ENCODE measurements around the gene RNF180.

RNF180 gene

DNA sequence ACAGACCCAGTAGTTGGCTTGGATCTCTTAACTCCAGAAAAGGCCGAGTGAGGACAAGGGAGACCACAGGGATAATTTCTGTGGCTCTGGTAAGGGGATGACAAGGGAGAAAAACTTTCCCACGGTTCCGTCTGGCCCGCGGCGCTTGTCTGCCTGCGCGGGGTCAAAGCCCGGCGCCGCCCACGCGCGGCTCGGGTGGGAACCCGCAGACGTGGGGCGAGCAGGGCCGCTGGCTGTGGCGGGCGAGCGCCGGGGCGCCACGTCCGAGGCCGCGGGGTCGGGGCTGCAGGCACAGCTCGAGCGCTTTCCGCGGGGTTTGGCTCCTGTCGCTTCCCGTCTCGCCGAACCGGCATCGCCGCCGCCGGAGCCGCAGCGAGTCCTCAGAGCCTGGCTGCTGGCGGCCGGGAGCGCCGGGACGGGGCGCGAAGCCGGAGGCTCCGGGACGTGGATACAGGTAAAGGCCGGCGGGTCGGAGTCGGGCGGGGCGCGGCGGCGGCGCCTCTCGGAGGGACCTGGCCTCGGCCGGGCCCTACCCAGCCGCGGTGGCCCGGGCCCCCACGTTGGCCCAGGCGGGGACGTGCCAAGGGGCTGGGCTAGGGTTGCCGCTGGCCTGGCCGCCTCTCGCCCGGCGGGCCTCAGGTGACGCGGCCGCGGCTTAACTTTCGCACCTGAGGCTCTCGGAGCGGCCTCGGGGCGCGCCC, at the start of gene RNF180:
Gene RNF180, plus strand, starts transcription at position 344 of the 701 bp plus-strand sequence. CDS start 34,965 bp downstream, outside the sequence.
- no peak for DNase-seq

DNA sequence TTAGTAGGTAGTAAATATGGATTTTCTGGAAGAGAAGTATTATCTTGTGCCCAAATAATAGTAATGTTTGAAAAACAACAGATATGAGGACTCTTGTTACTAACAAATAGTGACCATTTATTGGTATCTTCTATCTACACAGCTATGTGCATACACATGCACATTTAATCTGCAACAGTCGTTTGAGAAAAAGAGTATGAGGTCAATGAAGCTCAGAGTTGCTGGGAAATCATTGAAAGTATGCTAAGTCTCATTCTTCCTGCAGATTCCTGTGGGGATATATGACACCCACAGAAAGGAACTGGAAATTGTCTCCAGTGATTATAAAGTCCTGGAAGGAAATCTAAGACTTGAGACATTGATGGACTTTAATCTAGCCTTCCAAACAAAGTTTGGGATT, 40.1 kb upstream of the RNF180 start:
- DNase-seq, result no peak

DNA sequence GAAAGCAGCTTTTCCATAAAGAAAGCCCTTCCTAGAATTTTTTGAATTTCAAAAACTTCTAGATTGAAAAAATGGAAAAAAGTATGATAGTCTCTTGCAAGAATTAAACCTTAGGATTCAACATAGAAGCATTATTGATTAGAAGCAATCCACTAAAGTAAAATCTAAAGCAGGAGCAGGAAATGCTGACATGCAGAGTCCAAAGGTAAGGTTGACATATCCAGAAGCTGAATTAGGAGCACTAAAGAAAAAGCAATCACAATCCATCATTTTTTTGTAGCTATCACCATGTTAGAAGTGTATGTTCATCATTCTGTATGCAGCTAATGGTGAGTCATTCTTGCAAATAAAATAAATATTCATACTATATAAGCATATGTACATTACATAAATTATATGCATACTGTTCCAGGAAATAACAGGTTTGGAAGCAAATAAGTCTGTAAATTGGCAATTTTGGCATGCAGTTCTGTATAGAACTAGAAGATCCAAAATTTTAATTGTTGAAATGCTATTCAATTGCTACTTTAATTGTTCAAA, 39.4 kb upstream of the RNF180 start:
- DNase-seq, result no peak

GRCh38 chr5:64140018-64140417, 25.6 kb upstream of the RNF180 start:
- no peak for DNase-seq

GRCh38 chr5:64144425-64145215, 21.0 kb upstream of the RNF180 start:
- no peak for DNase-seq

GRCh38 chr5:64145216-64145895, 20.3 kb upstream of the RNF180 start:
- no peak for DNase-seq

GRCh38 chr5:64147379-64147778, 18.3 kb upstream of the RNF180 start:
- no peak for DNase-seq

DNA sequence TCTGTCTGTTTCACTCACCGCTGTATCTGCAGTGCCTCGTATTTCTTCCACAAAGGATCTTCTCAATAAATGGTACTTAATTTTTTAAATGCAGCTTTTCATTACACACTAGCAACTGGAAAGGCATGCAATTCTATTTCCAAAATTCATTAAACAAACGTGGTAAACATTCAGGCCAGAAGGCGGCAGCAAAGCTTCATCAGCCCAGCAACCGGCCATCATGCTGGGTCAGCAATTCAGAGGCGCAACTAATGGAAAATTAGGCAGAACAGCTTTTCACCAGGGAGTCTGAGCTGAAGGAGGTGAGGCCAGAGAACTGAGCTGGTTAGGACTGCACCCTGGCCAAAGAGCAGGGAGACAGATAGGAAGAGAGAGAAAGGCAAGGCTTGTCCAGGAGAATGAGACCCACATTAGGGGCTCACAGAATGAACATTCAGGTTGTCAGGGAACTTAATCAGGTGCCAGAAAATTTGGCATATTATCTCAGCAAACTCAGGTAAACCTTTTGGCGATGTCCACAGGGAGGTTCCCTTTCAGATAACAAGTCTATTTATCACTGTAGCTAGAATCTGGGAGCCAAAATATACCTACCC, 17.7 kb upstream of the RNF180 start:
- no peak for DNase-seq

DNA sequence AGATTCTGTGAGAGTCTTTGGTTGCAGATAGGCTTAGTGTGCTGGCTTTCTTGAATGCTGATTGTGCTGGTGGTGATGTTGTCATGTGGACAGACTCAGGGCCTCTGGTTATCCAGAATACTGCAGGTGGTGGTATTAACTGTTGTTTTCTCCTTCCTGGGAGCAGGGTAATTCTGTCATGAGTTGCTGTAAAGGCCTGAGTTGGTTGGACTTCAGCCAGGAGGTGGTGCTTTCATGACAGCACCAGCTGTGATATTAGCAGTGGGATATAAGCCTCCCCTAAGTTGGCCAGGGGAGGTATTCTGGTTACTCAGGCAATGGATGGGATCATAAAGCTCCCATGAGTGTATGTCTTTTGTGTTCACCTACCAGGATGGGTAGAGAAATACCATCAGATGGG, 16.4 kb upstream of the RNF180 start:
- DNase-seq, result no peak

- no peak for DNase-seq
Measured at GRCh38 chr5:64149857-64150521, 15.7 kb upstream of the RNF180 start.

GRCh38 chr5:64156261-64156660, 9.4 kb upstream of the RNF180 start:
- no peak for DNase-seq

- no peak for DNase-seq
Measured at GRCh38 chr5:64158827-64159226, 6.8 kb upstream of the RNF180 start.

DNA sequence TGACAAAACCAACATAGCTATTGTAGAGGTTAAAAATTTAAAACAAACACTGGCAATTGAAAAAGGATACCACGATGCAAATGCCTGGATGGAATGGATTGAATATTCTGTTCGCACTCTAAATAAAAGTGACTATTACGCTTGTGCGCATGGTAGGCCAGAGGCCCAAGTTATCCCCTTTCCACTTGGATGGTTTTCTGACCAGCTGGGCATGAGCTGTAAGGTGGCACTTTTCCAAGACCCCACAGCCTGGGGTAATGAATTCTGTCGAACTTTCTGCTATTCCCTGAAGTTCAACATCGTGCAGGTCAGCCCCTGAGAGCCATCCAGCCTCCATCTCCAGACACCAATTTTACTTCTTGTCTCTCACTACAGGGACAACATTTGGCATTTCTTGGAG, 5.4 kb upstream of the RNF180 start:
- DNase-seq, result no peak

DNA sequence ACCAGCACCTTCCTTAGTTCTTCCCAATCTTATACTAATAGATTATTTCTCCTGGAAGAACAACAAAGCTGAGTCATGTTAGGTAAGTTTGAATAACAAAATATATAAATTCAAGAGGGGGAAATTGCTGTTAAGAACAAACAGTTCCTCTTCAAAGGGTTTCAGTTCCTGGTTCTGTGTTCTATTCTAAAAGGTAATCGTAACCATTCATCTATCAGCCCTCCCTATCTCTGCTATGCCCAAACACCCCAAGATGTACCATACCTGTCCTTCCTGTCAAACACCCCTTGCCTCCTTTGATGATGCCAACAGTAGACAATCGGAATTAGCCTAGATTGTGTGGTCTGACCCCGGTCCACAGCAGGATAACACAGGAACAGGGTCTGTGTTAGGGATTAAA, 4.2 kb upstream of the RNF180 start:
- no peak for DNase-seq

- DNase-seq, result no peak
Measured at GRCh38 chr5:64163135-64163534, 2.5 kb upstream of the RNF180 start.

- no peak for DNase-seq
Measured at GRCh38 chr5:64163746-64164145, 1.9 kb upstream of the RNF180 start.

DNA sequence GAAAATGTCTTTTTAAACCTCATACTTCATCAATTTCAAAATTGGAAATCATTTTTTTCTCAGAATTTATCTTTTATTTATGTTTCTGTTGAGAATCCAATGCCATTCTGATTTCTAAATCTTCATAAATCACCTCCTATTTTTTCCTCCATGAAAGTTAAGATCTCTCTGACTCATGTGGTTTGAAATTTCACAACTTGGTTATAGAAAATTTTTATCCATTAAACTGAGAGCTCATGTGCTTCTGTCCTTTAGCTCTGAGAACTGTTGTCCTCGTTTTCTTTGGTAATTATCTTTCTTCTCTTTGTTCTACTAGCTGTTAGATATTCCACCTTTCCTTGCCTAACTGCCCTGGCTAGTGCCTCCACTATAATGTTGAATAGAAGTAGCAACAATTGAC, 1.5 kb upstream of the RNF180 start:
- no peak for DNase-seq

- DNase-seq, result no peak
Measured at GRCh38 chr5:64165160-64165499, 513 bp upstream of the RNF180 start.

GRCh38 chr5:64166201-64166959, 737 bp downstream of the RNF180 start:
- no peak for DNase-seq

DNA sequence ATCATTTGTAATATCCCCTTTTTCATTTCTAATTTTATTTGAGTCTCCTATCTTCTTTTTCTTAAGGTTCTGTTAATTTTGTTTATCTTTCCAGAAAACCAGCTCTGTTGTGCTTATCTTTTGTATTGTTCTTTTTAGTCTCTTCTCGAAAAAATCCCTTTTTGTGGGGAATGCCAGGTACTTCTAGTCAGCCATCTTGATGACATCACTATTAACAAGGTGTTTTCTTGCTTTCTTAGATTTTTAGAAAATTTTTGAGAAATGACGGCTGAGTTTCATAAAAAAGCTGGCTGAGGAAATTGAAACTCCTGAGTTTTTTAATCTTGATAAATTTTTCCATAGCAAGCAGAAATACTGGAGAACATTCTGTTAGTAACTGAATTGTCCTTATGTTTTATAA, 10.7 kb downstream of the RNF180 start:
- no peak for DNase-seq

DNA sequence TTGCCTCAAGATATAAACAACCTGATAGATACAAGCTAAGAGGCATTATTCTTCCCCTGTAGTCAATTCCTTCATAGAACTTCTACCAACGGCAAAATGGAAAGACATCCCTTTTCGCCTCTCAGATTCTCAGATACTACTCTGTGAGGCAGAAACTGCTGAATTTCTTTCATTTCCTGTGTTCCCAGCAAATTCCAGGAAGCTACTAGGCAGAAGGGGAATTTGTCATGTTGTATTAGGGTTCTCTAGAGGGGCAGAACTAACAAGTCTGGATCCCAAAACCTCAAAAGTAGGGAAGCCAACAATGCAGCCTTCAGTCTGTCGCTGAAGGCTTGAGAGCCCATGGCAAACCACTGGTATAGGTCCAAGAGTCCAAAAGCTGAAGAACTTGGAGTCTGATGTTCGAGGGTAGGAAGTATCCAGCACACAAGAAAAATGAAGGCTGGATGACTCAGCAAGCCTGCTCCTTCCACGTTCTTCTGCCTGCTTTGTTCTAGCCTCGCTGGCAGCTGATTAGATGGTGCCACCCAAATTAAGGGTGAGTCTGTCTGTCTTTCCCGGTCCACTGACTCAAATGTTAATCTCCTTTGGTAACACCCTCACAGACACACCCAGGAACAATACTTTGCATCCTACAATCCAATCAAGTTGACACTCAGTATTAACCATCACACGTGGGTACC, 15.2 kb downstream of the RNF180 start:
- DNase-seq, result no peak

All from KG1 (cell line).